Measurements from ENCODE around the gene THYN1.

DNA sequence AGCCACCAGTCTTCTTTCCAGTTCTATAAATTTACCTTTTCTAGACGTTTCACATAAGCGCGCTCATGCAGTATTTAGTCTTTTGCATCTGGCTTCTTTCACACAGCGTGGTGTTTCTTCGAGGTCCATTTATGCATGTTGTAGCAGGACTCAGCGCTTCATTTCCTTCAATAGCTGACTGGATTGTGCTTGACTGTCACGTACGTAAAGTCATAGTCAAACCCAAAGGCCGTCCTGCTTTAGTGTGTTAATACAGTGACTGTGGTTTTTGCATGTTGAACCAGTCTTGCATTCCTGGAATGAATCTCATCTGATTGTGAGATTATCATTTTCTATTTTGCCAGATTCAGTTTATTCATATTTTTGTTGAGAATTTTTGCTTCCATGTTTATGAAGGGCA, 41.5 kb upstream of the THYN1 start:
- TF ChIP-seq, protein P1, sequence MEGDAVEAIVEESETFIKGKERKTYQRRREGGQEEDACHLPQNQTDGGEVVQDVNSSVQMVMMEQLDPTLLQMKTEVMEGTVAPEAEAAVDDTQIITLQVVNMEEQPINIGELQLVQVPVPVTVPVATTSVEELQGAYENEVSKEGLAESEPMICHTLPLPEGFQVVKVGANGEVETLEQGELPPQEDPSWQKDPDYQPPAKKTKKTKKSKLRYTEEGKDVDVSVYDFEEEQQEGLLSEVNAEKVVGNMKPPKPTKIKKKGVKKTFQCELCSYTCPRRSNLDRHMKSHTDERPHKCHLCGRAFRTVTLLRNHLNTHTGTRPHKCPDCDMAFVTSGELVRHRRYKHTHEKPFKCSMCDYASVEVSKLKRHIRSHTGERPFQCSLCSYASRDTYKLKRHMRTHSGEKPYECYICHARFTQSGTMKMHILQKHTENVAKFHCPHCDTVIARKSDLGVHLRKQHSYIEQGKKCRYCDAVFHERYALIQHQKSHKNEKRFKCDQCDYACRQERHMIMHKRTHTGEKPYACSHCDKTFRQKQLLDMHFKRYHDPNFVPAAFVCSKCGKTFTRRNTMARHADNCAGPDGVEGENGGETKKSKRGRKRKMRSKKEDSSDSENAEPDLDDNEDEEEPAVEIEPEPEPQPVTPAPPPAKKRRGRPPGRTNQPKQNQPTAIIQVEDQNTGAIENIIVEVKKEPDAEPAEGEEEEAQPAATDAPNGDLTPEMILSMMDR (IDR thresholded peaks at IDR 0.05; ENCODE audit: low read depth, low read length), result no peak
- TF ChIP-seq EZH2phosphoT487 (IDR thresholded peaks at IDR 0.05; ENCODE audit: low read depth), result no peak
